HepG2 (cell line): ENCODE data around the gene POU6F2. TPM values are rescaled to one million over a fixed set of nuclear protein-coding genes. Genes with fewer than 3 reads are reported as not detected.

Experiments
- ATAC-seq: fragments of 200-7000 bp; cut with Tn5 transposase; 3 replicates; pipeline ENCODE4 v1.9.1; 2020; ENCODE audit warnings: mild to moderate bottlenecking, moderate library complexity
- BruUV-seq: library from RNA; stranded (reverse); fragments of 400-500 nt; replicated peaks from 2 replicates; lab custom pipeline; 2021; lab: Mats Ljungman, UMichigan
- CTCF ChIA-PET: fragments of 300-600 bp; formaldehyde crosslinking; extraction: SDS; loops from one replicate; lab custom pipeline; 2021; ENCODE audit warnings: low total read pairs, inconsistent platforms, low intra/inter-chr PET ratio; lab: Yijun Ruan, JAX
- POLR2A ChIA-PET: fragments of 350-600 bp; sonication (Branson Sonifier 250); formaldehyde crosslinking; loops from one replicate; lab custom pipeline; 2020; ENCODE audit warnings: antibody characterized with exemption, inconsistent platforms; lab: Yijun Ruan, JAX
- DNase-seq: peaks from one replicate; pipeline ENCODE4 v3.0.0-alpha.2; 2015; ENCODE audit warnings: low spot score
- FAIRE-seq: peaks from 3 replicates; lab custom pipeline; 2011; peaks lifted over from hg19 to GRCh38; lab: Jason Lieb, UNC
- H2AFZ ChIP-seq: one replicate; pipeline ENCODE4 v1.6.1; 2011; ENCODE audit warnings: low read length, inconsistent platforms
- H3K27ac ChIP-seq: fragments of 300-600 bp; 3 replicates; pipeline ENCODE4 v1.8.0; 2011; ENCODE audit warnings: mixed run types, mild to moderate bottlenecking, mixed read lengths, low read length, inconsistent platforms; ENCODE audit not compliant: insufficient read depth; ENCODE audit errors: extremely low read length
- H3K27me3 ChIP-seq, 2 experiments: fragments of 200-600 bp in 1 of 2; 2 replicates in 1 of 2; 3 replicates in 1 of 2; pipeline versions ENCODE4 v1.6.0 to v1.8.0; 2011; ENCODE audit warnings: low read length in 2 of 2, mild to moderate bottlenecking in 2 of 2, moderate library complexity in 2 of 2, inconsistent platforms in 1 of 2; ENCODE audit not compliant: insufficient read depth in 2 of 2, control insufficient read depth in 1 of 2
- H3K36me3 ChIP-seq, 2 experiments: fragments of 200-600 bp in 1 of 2; replicated peaks in 1 of 2; 2 replicates in 1 of 2; 3 replicates in 1 of 2; pipeline versions ENCODE4 v1.5.1 to v1.8.0; 2011; ENCODE audit warnings: low read length in 2 of 2, inconsistent platforms in 1 of 2; ENCODE audit not compliant: insufficient read depth in 2 of 2, control insufficient read depth in 1 of 2
- H3K4me1 ChIP-seq: 2 replicates; pipeline ENCODE4 v1.5.1; 2012; ENCODE audit warnings: low read length, inconsistent platforms; ENCODE audit not compliant: insufficient read depth
- H3K4me2 ChIP-seq: 2 replicates; pipeline ENCODE4 v1.6.0; 2011; ENCODE audit warnings: low read depth, low read length, inconsistent platforms
- H3K4me3 ChIP-seq, 3 experiments: fragments of 200-600 bp in 1 of 3; sonication (generic), shearing (Covaris generic) in 1 of 3; replicated peaks in 1 of 3; 2 replicates each; pipeline ENCODE4 v1.5.1; 2011 to 2016; ENCODE audit warnings: low read length in 3 of 3, inconsistent platforms in 2 of 3, low read depth in 2 of 3, mild to moderate bottlenecking in 2 of 3, control low read depth in 1 of 3, mixed read lengths in 1 of 3; ENCODE audit not compliant: insufficient read depth in 1 of 3
- H3K79me2 ChIP-seq: one replicate; pipeline ENCODE4 v1.6.1; 2011; ENCODE audit warnings: low read length, inconsistent platforms; ENCODE audit not compliant: insufficient read depth
- H3K9ac ChIP-seq: 2 replicates; pipeline ENCODE4 v1.6.0; 2011; ENCODE audit warnings: mild to moderate bottlenecking, low read depth, low read length, inconsistent platforms; ENCODE audit not compliant: insufficient read depth
- H3K9me3 ChIP-seq: 2 replicates; pipeline ENCODE4 v1.5.1; 2012; ENCODE audit warnings: mild to moderate bottlenecking, low read length
- H4K20me1 ChIP-seq: 2 replicates; pipeline ENCODE4 v1.6.0; 2011; ENCODE audit warnings: inconsistent platforms, mild to moderate bottlenecking, low read length, moderate library complexity; ENCODE audit not compliant: insufficient read depth
- CENPT ChIP-seq: sonication (generic); formaldehyde crosslinking; IDR thresholded peaks from 2 replicates; pipeline ENCODE4 v1.8.0; 2022; ENCODE audit warnings: low read depth, mild to moderate bottlenecking, moderate library complexity, missing genetic modification reagents
- ESRRA ChIP-seq: sonication (generic); formaldehyde crosslinking; IDR thresholded peaks from 2 replicates; pipeline ENCODE4 v1.5.1; 2020; ENCODE audit warnings: mild to moderate bottlenecking, low read depth, missing genetic modification reagents
- KAT2B ChIP-seq: fragments of 150-350 bp; IDR thresholded peaks from 2 replicates; pipeline ENCODE4 v1.6.1; 2014; ENCODE audit warnings: low read depth, low read length, borderline replicate concordance
- KMT2A ChIP-seq: sonication (generic); formaldehyde crosslinking; IDR thresholded peaks from 2 replicates; pipeline ENCODE4 v1.4.0; 2020; ENCODE audit warnings: missing genetic modification reagents
- MAF1 ChIP-seq: sonication (generic); formaldehyde crosslinking; IDR thresholded peaks from 2 replicates; pipeline ENCODE4 v1.5.0; 2020; ENCODE audit warnings: missing genetic modification reagents, borderline replicate concordance
- MAFF ChIP-seq: IDR thresholded peaks from 2 replicates; pipeline ENCODE4 v1.6.1; 2011; ENCODE audit warnings: low read depth, low read length, improper control_type of control experiment
- NFE2 ChIP-seq: sonication (generic); formaldehyde crosslinking; IDR thresholded peaks from 2 replicates; pipeline ENCODE4 v1.4.0; 2020; ENCODE audit warnings: missing genetic modification reagents
- PLRG1 ChIP-seq: fragments of 450-650 bp; conservative IDR thresholded peaks from 2 replicates; pipeline ENCODE4 v1.6.1; 2016
- THAP11 ChIP-seq: IDR thresholded peaks from 2 replicates; pipeline ENCODE4 v1.6.1; 2016; ENCODE audit warnings: missing biosample characterization, missing genetic modification reagents
- ZKSCAN8 ChIP-seq: IDR thresholded peaks from 2 replicates; pipeline ENCODE4 v1.6.1; 2016; ENCODE audit warnings: borderline replicate concordance, missing genetic modification reagents, missing compliant biosample characterization
- ZNF446 ChIP-seq: sonication (generic); formaldehyde crosslinking; IDR thresholded peaks from 2 replicates; pipeline ENCODE4 v1.5.0; 2020; ENCODE audit warnings: mild to moderate bottlenecking, missing genetic modification reagents
- ZNF589 ChIP-seq: sonication (generic); formaldehyde crosslinking; conservative IDR thresholded peaks from 2 replicates; pipeline ENCODE4 v1.8.0; 2022; ENCODE audit warnings: mild to moderate bottlenecking, moderate library complexity, missing genetic modification reagents
- ZNF737 ChIP-seq: sonication (generic); formaldehyde crosslinking; IDR thresholded peaks from 2 replicates; pipeline ENCODE4 v1.5.0; 2020; ENCODE audit warnings: missing genetic modification reagents, mild to moderate bottlenecking, borderline replicate concordance
- ZNF746 ChIP-seq: sonication (generic); formaldehyde crosslinking; IDR thresholded peaks from 2 replicates; pipeline ENCODE4 v1.8.0; 2022; ENCODE audit warnings: mild to moderate bottlenecking, missing genetic modification reagents
- ZNF768 ChIP-seq: sonication (generic); formaldehyde crosslinking; IDR thresholded peaks from 2 replicates; pipeline ENCODE4 v1.4.0; 2020; ENCODE audit warnings: missing genetic modification reagents
- WGBS: methylation state at CpG from one replicate; pipeline ENCODE4 v1.1.6; 2017; ENCODE audit warnings: low lambda C conversion rate; 5-methylcytosine and 5-hydroxymethylcytosine counted together
- in situ Hi-C: cut with HindIII; loops from 2 replicates; pipeline ENCODE4 v1.10.0; 2017; ENCODE audit warnings: low pct_unique_long_range_greater_than_20kb; ENCODE audit not compliant: extremely low pct_ligation_motif_present
- intact Hi-C: fragments of 100-400 bp; cut with micrococcal nuclease; formaldehyde crosslinking; loops from one replicate; pipeline ENCODE4 v1.10.0; 2022; ENCODE audit not compliant: unreplicated experiment
- polyA plus RNA-seq, 8 experiments: library from polyadenylated mRNA; depleted of rRNA in 3 of 8; stranded (reverse) in 7 of 8; unstranded in 1 of 8; fragments of >200 nt; fragmentation: Illumina TruSeq in 4 of 8; extraction: Trizol in 4 of 8; gene quantifications; 2 replicates each; pipeline versions ENCODE4 v1.2.1 to v1.2.3, GENCODE V29; 2011 to 2016; ENCODE audit warnings: low read depth in 4 of 8, missing spikeins in 1 of 8, mixed read lengths in 1 of 8; ENCODE audit not compliant: insufficient read depth in 1 of 8
- total RNA-seq, 5 experiments: library from RNA; depleted of rRNA; stranded (reverse); fragments of >200 nt; fragmentation: Illumina TruSeq; extraction: Trizol; gene quantifications; 2 replicates each; pipeline ENCODE4 v1.2.3, GENCODE V29; 2016; ENCODE audit warnings: low read depth in 1 of 5
- TF ChIP-seq, protein P1 (sequence below): sonication (generic); formaldehyde crosslinking; IDR thresholded peaks from 2 replicates; pipeline ENCODE4 v1.8.0; 2022; ENCODE audit warnings: mild to moderate bottlenecking, missing genetic modification reagents, moderate library complexity
- TF ChIP-seq, protein P2 (sequence below): IDR thresholded peaks from 2 replicates; pipeline ENCODE4 v1.6.1; 2018; ENCODE audit warnings: missing genetic modification reagents
- TF ChIP-seq, protein P3 (sequence below): sonication (generic); formaldehyde crosslinking; IDR thresholded peaks from 2 replicates; pipeline ENCODE4 v1.8.0; 2022; ENCODE audit warnings: mild to moderate bottlenecking, missing genetic modification reagents, moderate library complexity

Gene POU6F2
- total and polyA plus RNA-seq, 2 of the 13 experiments (the other 11 are each of a cell fraction or from before 2014, with no cell fraction given) = not detected

DNA sequence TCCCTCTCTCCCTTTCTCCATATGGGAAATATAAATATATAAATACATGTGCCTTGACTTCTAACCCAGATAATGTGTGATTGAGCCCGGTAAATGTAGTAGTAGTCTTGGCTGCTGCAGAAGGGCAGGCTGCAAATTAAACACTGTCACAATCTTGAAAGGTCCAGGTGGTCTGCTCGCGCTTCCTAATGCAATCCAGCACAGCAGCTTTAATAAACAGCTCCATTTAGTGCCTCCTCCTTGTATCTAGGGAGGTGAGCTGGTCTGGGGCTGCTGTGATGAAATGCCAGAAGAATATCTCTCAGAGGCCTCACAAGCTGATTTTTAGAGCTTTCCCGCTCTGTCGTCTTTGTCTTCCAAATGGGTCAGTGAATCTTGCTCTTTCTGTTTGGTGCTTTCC, 782 bp downstream of the POU6F2 start:
- intact Hi-C loops (no loop called here), in situ Hi-C loops (no loop called here)
- no peaks in the 10 kb centered on the region for H3K9me3 ChIP-seq
- no peaks in the 10 kb centered on the region for H4K20me1 ChIP-seq
- 26% methylated on average over 5 of the region's 5 CpGs for WGBS
- no peak overlapping the region for H3K4me2 ChIP-seq
- FAIRE-seq (no peak), DNase-seq (no peak), ATAC-seq (no peak)
- H3K36me3 ChIP-seq = no peaks in the 10 kb centered on the region
- peaks cover 0 to 8% of the 10 kb centered on the region in 2 experiments; a peak in 2 of 5 replicates for H3K27me3 ChIP-seq
- CTCF ChIA-PET = no interaction called here
- TF ChIP-seq ZNF746 (CRISPR knock-in tag) (no peak), ZNF737 (CRISPR knock-in tag) (no peak), CENPT (CRISPR knock-in tag) (no peak), MAFF (no peak), ESRRA (CRISPR knock-in tag) (no peak)
- no peak overlapping the region for H3K27ac ChIP-seq
- H3K79me2 ChIP-seq = no peaks in the 10 kb centered on the region
- no peak overlapping the region for H3K9ac ChIP-seq
- H2AFZ ChIP-seq = no peak overlapping the region
- H3K4me3 ChIP-seq = no peak overlapping the region
- POLR2A ChIA-PET = no interaction called here
- no peaks in the 10 kb centered on the region for H3K4me1 ChIP-seq
- BruUV-seq = no TSS peak

DNA sequence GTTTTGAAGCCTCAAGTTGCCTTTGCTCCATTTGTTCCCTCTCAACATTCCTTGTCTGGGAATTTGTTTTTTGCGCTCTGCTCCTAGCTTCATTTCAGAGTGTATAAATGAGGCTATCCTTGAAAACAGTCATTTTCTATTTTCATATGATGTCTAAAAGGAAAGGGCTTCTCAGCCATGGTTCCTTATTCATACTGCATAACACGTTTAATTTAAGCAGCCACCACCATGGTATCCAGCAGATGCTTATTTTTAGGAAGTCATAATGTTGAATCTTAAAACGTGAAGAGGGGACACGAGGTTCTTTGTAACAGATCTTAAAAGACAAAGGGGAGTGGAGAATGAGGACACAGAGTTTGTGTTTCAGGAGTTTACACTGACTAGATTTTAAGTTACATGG, 14.5 kb downstream of the POU6F2 start:
- no peak overlapping the region for H3K4me3 ChIP-seq
- peaks cover 0 to 3% of the 10 kb centered on the region in 2 experiments; a peak in 2 of 5 replicates for H3K27me3 ChIP-seq
- intact Hi-C loops (no loop called here), in situ Hi-C loops (no loop called here)
- TF ChIP-seq, protein P1, sequence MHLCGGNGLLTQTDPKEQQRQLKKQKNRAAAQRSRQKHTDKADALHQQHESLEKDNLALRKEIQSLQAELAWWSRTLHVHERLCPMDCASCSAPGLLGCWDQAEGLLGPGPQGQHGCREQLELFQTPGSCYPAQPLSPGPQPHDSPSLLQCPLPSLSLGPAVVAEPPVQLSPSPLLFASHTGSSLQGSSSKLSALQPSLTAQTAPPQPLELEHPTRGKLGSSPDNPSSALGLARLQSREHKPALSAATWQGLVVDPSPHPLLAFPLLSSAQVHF = no peak
- TF ChIP-seq NFE2 (CRISPR knock-in tag) = no peak
- TF ChIP-seq ZKSCAN8 (CRISPR knock-in tag) = no peak
- TF ChIP-seq ZNF446 = no peak
- no peak for TF ChIP-seq ZNF589 (CRISPR knock-in tag)
- TF ChIP-seq THAP11 (CRISPR knock-in tag) = no peak
- no peak for TF ChIP-seq KAT2B
- no peak for TF ChIP-seq MAF1 (CRISPR knock-in tag)
- TF ChIP-seq, protein P2, sequence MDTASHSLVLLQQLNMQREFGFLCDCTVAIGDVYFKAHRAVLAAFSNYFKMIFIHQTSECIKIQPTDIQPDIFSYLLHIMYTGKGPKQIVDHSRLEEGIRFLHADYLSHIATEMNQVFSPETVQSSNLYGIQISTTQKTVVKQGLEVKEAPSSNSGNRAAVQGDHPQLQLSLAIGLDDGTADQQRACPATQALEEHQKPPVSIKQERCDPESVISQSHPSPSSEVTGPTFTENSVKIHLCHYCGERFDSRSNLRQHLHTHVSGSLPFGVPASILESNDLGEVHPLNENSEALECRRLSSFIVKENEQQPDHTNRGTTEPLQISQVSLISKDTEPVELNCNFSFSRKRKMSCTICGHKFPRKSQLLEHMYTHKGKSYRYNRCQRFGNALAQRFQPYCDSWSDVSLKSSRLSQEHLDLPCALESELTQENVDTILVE (CRISPR knock-in tag) = no peak
- no peak for TF ChIP-seq KMT2A (CRISPR knock-in tag)
- no peak for TF ChIP-seq PLRG1
- TF ChIP-seq, protein P3, sequence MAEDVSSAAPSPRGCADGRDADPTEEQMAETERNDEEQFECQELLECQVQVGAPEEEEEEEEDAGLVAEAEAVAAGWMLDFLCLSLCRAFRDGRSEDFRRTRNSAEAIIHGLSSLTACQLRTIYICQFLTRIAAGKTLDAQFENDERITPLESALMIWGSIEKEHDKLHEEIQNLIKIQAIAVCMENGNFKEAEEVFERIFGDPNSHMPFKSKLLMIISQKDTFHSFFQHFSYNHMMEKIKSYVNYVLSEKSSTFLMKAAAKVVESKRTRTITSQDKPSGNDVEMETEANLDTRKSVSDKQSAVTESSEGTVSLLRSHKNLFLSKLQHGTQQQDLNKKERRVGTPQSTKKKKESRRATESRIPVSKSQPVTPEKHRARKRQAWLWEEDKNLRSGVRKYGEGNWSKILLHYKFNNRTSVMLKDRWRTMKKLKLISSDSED = no peak
- TF ChIP-seq ZNF768 (CRISPR knock-in tag) = no peak
- H2AFZ ChIP-seq = no peak overlapping the region
- DNase-seq = no peak
- H3K9ac ChIP-seq = no peak overlapping the region
- no peak for ATAC-seq
- H3K79me2 ChIP-seq = no peaks in the 10 kb centered on the region
- CTCF ChIA-PET = no interaction called here
- no peaks in the 10 kb centered on the region for H4K20me1 ChIP-seq
- H3K4me2 ChIP-seq = no peak overlapping the region
- POLR2A ChIA-PET = no interaction called here
- no TSS peak for BruUV-seq
- H3K4me1 ChIP-seq = no peaks in the 10 kb centered on the region
- H3K36me3 ChIP-seq = no peaks in the 10 kb centered on the region
- H3K27ac ChIP-seq = no peak overlapping the region
- no peaks in the 10 kb centered on the region for H3K9me3 ChIP-seq
- no peak for FAIRE-seq
- WGBS = 25% methylated on average over 4 of the region's 4 CpGs
